Liver (tissue), 9 donors: ENCODE results near the gene KRT27. TPM values are rescaled to one million over a fixed set of nuclear protein-coding genes. Genes with fewer than 3 reads are reported as not detected.
"Not testable (repeated sequence)": the region's sequence is repeated elsewhere in the genome, so short reads cannot be mapped to it uniquely, and the experiment has no call there.

Experiments
- DNase-seq: peaks from one replicate; pipeline ENCODE4 v3.0.0-alpha.2; 2017; ENCODE audit warnings: low spot score
- H3K27ac ChIP-seq, 2 donors: one replicate each; pipeline ENCODE4 v1.7.0; 2013; ENCODE audit warnings: inconsistent platforms in 2 of 2, low read length in 2 of 2, control low read depth in 1 of 2, low read depth in 1 of 2, mild to moderate bottlenecking in 1 of 2
- H3K27me3 ChIP-seq, 4 donors: one replicate each; pipeline versions ENCODE4 v1.6.1 to v1.7.0; 2013; ENCODE audit warnings: low read length in 3 of 4, inconsistent platforms in 1 of 4, mild to moderate bottlenecking in 1 of 4, moderate library complexity in 1 of 4; ENCODE audit not compliant: control insufficient read depth in 4 of 4, insufficient read depth in 4 of 4
- H3K36me3 ChIP-seq, 4 donors: one replicate each; pipeline versions ENCODE4 v1.6.1 to v1.7.0; 2013; ENCODE audit warnings: low read length in 3 of 4, mild to moderate bottlenecking in 3 of 4, low read depth in 1 of 4, moderate library complexity in 1 of 4; ENCODE audit not compliant: control insufficient read depth in 4 of 4, insufficient read depth in 3 of 4
- H3K4me1 ChIP-seq, 4 donors: one replicate each; pipeline versions ENCODE4 v1.6.1 to v1.7.0; 2013; ENCODE audit warnings: low read length in 3 of 4, mild to moderate bottlenecking in 3 of 4, moderate library complexity in 1 of 4; ENCODE audit not compliant: control insufficient read depth in 4 of 4, insufficient read depth in 4 of 4
- H3K4me3 ChIP-seq, 3 donors: one replicate each; pipeline versions ENCODE4 v1.6.1 to v1.7.0; 2013; ENCODE audit warnings: low read length in 3 of 3, control low read depth in 1 of 3, low read depth in 1 of 3, mild to moderate bottlenecking in 1 of 3
- H3K9ac ChIP-seq, 2 donors: one replicate each; pipeline ENCODE4 v1.7.0; 2013; ENCODE audit warnings: low read length in 2 of 2, mild to moderate bottlenecking in 2 of 2, moderate library complexity in 2 of 2, control low read depth in 1 of 2, low read depth in 1 of 2
- H3K9me3 ChIP-seq, 4 donors: one replicate each; pipeline versions ENCODE4 v1.6.1 to v1.7.0; 2013; ENCODE audit warnings: low read length in 3 of 4; ENCODE audit not compliant: control insufficient read depth in 4 of 4
- EGR1 ChIP-seq, 2 donors: IDR thresholded peaks; 2 replicates each; pipeline ENCODE4 v1.6.1; 2016 to 2018; ENCODE audit warnings: antibody characterized with exemption in 2 of 2, low read depth in 2 of 2
- FOXA1 ChIP-seq: IDR thresholded peaks from 2 replicates; pipeline ENCODE4 v1.6.1; 2016; ENCODE audit warnings: antibody characterized with exemption
- FOXA2 ChIP-seq: IDR thresholded peaks from 2 replicates; pipeline ENCODE4 v1.6.1; 2016; ENCODE audit warnings: antibody characterized with exemption
- GABPA ChIP-seq, 2 donors: IDR thresholded peaks in 1 of 2; conservative IDR thresholded peaks in 1 of 2; 2 replicates each; pipeline ENCODE4 v1.6.1; 2016; ENCODE audit warnings: antibody characterized with exemption in 2 of 2, mild to moderate bottlenecking in 1 of 2, moderate library complexity in 1 of 2
- HNF4A ChIP-seq, 2 donors: conservative IDR thresholded peaks; 2 replicates each; pipeline ENCODE4 v1.6.1; 2016; ENCODE audit warnings: antibody characterized with exemption in 2 of 2, mild to moderate bottlenecking in 2 of 2
- HNF4G ChIP-seq: IDR thresholded peaks from 2 replicates; pipeline ENCODE4 v1.6.1; 2016; ENCODE audit warnings: antibody characterized with exemption
- JUND ChIP-seq, 2 donors: IDR thresholded peaks; 2 replicates each; pipeline ENCODE4 v1.6.1; 2016; ENCODE audit warnings: antibody characterized with exemption in 2 of 2
- NR2F2 ChIP-seq: IDR thresholded peaks from 2 replicates; pipeline ENCODE4 v1.6.1; 2016; ENCODE audit warnings: antibody characterized with exemption
- RAD21 ChIP-seq, 2 donors: IDR thresholded peaks; 2 replicates each; pipeline ENCODE4 v1.6.1; 2016; ENCODE audit warnings: antibody characterized with exemption in 2 of 2, mild to moderate bottlenecking in 2 of 2
- RXRA ChIP-seq, 2 donors: IDR thresholded peaks; 2 replicates each; pipeline ENCODE4 v1.6.1; 2017 to 2018; ENCODE audit warnings: antibody characterized with exemption in 2 of 2, mild to moderate bottlenecking in 1 of 2
- SP1 ChIP-seq: IDR thresholded peaks from 2 replicates; pipeline ENCODE4 v1.6.1; 2018; ENCODE audit warnings: antibody characterized with exemption, mild to moderate bottlenecking
- YY1 ChIP-seq: IDR thresholded peaks from 2 replicates; pipeline ENCODE4 v1.6.1; 2016; ENCODE audit warnings: antibody characterized with exemption, mild to moderate bottlenecking
- WGBS: extraction: QIAGEN DNeasy Blood & Tissue Kit; methylation state at CpG from one replicate; pipeline ENCODE4 v1.1.7; 2013; 5-methylcytosine and 5-hydroxymethylcytosine counted together
- polyA plus RNA-seq, 2 donors: library from polyadenylated mRNA; stranded (reverse) in 1 of 2; unstranded in 1 of 2; fragments of 200-250 nt in 1 of 2; fragments of >200 nt in 1 of 2; fragmentation: Nextera tagmentation in 1 of 2; extraction: Ambion mirVana in 1 of 2; gene quantifications; one replicate each; pipeline versions ENCODE4 v1.2.1 to v1.2.3, GENCODE V29; 2013 to 2015
- total RNA-seq, 2 donors: library from RNA; depleted of rRNA; stranded (reverse); fragments of >200 nt; gene quantifications; one replicate each; pipeline ENCODE4 v1.2.3, GENCODE V29; 2014
- TF ChIP-seq, protein P1 (sequence below): fragments of 150-350 bp; IDR thresholded peaks from 2 replicates; pipeline ENCODE4 v1.5.1; 2017; ENCODE audit warnings: improper control_type of control experiment, low read depth, low read length; ENCODE audit not compliant: missing input control
- TF ChIP-seq, protein P2 (sequence below): IDR thresholded peaks from 2 replicates; pipeline ENCODE4 v1.6.1; 2016; ENCODE audit warnings: antibody characterized with exemption
- TF ChIP-seq, protein P3 (sequence below): IDR thresholded peaks from 2 replicates; pipeline ENCODE4 v1.6.1; 2016; ENCODE audit warnings: antibody characterized with exemption
- TF ChIP-seq, protein P4 (sequence below): IDR thresholded peaks from 2 replicates; pipeline ENCODE4 v1.6.1; 2016; ENCODE audit warnings: antibody characterized with exemption
- donor health status: healthy.
- donor health status: healthy.
- donor health status: healthy.
- donor health status: healthy.
- donor health status: healthy.

KRT27 gene
- total and polyA plus RNA-seq, 4 donors, result not detected

DNA sequence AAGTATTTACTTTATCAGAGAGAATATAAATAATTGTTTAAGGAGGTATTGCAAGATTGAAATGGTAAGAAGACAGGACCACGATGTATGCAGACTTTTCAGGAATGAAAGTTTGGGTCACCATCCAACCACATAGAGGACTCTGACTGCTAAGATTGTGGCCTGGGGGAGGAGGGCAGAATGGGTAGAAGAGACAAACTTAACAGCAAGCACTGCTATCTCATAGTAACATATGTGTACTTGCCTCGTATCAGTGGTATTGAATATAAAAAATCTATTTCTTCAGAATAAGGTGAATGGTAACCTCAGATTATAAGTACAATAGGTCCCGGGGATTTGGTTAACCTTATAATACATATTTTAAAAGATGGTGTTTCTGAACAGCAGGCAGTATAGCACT, 34.2 kb upstream of the KRT27 start:
- no peak overlapping the region for H3K9ac ChIP-seq
- H3K36me3 ChIP-seq, result peaks cover 0 to 3% (median 1%) of the 10 kb centered on the region in 4 donors
- no peak overlapping the region for H3K27ac ChIP-seq
- 95% methylated on average over 3 of the region's 3 CpGs for WGBS
- H3K9me3 ChIP-seq, result no peaks in the 10 kb centered on the region
- H3K4me3 ChIP-seq, result no peak overlapping the region
- no peak for DNase-seq
- peaks cover 0 to 3% (median 1%) of the 10 kb centered on the region in 4 donors for H3K27me3 ChIP-seq
- peaks cover 0 to 11% (median 8%) of the 10 kb centered on the region in 4 donors for H3K4me1 ChIP-seq
- TF ChIP-seq, protein P1, sequence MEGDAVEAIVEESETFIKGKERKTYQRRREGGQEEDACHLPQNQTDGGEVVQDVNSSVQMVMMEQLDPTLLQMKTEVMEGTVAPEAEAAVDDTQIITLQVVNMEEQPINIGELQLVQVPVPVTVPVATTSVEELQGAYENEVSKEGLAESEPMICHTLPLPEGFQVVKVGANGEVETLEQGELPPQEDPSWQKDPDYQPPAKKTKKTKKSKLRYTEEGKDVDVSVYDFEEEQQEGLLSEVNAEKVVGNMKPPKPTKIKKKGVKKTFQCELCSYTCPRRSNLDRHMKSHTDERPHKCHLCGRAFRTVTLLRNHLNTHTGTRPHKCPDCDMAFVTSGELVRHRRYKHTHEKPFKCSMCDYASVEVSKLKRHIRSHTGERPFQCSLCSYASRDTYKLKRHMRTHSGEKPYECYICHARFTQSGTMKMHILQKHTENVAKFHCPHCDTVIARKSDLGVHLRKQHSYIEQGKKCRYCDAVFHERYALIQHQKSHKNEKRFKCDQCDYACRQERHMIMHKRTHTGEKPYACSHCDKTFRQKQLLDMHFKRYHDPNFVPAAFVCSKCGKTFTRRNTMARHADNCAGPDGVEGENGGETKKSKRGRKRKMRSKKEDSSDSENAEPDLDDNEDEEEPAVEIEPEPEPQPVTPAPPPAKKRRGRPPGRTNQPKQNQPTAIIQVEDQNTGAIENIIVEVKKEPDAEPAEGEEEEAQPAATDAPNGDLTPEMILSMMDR, result no peak
- TF ChIP-seq, protein P2, sequence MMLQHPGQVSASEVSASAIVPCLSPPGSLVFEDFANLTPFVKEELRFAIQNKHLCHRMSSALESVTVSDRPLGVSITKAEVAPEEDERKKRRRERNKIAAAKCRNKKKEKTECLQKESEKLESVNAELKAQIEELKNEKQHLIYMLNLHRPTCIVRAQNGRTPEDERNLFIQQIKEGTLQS, result no peak
- TF ChIP-seq FOXA2, result no peak
- no peak for TF ChIP-seq HNF4G
- TF ChIP-seq RXRA (IDR thresholded peaks at IDR 0.05), result no peak

DNA sequence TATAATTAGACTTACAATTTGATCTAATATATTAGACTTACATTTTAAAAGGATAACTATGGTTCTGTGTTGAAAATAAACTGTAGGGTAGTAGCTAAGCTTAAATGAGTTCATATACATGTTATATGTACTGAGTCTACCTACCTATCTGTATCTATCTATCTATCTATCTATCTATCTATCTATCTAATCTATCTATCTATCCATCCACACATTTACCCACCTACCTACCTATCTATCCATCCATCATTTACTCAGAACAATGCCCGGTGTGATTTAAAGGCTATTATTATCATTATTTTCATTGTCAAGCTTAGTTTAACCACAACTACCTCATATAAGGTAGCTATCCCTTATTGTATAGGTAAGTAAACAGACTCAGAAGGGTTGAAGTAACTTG, 33.0 kb upstream of the KRT27 start:
- TF ChIP-seq HNF4G, result no peak
- TF ChIP-seq GABPA (IDR thresholded peaks at IDR 0.05 in 1 of 2, conservative IDR thresholded peaks at IDR 0.05 in 1 of 2), result no peak
- TF ChIP-seq, protein P3, sequence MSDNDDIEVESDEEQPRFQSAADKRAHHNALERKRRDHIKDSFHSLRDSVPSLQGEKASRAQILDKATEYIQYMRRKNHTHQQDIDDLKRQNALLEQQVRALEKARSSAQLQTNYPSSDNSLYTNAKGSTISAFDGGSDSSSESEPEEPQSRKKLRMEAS, result no peak
- no peak for TF ChIP-seq FOXA2
- no peak for TF ChIP-seq NR2F2
- TF ChIP-seq, protein P1, result no peak
- TF ChIP-seq, protein P4, sequence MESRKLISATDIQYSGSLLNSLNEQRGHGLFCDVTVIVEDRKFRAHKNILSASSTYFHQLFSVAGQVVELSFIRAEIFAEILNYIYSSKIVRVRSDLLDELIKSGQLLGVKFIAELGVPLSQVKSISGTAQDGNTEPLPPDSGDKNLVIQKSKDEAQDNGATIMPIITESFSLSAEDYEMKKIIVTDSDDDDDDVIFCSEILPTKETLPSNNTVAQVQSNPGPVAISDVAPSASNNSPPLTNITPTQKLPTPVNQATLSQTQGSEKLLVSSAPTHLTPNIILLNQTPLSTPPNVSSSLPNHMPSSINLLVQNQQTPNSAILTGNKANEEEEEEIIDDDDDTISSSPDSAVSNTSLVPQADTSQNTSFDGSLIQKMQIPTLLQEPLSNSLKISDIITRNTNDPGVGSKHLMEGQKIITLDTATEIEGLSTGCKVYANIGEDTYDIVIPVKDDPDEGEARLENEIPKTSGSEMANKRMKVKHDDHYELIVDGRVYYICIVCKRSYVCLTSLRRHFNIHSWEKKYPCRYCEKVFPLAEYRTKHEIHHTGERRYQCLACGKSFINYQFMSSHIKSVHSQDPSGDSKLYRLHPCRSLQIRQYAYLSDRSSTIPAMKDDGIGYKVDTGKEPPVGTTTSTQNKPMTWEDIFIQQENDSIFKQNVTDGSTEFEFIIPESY, result no peak
- no peak for TF ChIP-seq SP1
- no peak for TF ChIP-seq RXRA (IDR thresholded peaks at IDR 0.05)
- TF ChIP-seq RAD21 (IDR thresholded peaks at IDR 0.05), result no peak
- no peak for TF ChIP-seq FOXA1
- no peak for TF ChIP-seq HNF4A (conservative IDR thresholded peaks at IDR 0.05)
- TF ChIP-seq EGR1 (IDR thresholded peaks at IDR 0.05; ENCODE audit: low read depth in 2 of 2), result no peak
- no peak for TF ChIP-seq JUND (IDR thresholded peaks at IDR 0.05)
- TF ChIP-seq YY1, result no peak

DNA sequence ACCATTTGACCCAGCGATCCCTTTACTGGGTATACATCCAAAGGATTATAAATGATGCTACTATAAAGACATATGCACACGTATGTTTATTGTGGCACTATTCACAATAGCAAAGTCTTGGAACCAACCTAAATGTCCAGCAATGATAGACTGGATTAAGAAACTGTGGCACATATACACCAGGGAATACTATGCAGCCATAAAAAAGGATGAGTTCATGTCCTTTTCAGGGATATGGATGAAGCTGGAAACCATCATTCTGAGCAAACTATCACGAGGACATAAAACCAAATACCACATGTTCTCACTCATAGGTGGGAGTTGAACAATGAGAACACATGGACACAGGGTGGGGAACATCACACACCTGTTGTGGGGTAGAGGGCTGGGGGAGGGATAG, 32.3 kb upstream of the KRT27 start:
- not testable (repeated sequence) for H3K9me3 ChIP-seq, H3K36me3 ChIP-seq, H3K9ac ChIP-seq, H3K27ac ChIP-seq, DNase-seq, H3K4me1 ChIP-seq, H3K4me3 ChIP-seq, H3K27me3 ChIP-seq
- 91% methylated on average over 3 of the region's 3 CpGs for WGBS

More for the DNA sequence above, 33.0 kb upstream of the KRT27 start:
- no peak overlapping the region for H3K27ac ChIP-seq
- no peak overlapping the region for H3K9ac ChIP-seq
- H3K4me1 ChIP-seq, result peaks cover 0 to 11% (median 8%) of the 10 kb centered on the region in 4 donors
- H3K36me3 ChIP-seq, result peaks cover 0 to 3% (median 1%) of the 10 kb centered on the region in 4 donors
- no peak for DNase-seq
- 95% methylated on average over 1 of the region's 1 CpG for WGBS
- H3K27me3 ChIP-seq, result peaks cover 0 to 5% (median 1%) of the 10 kb centered on the region in 4 donors
- no peak overlapping the region for H3K4me3 ChIP-seq
- H3K9me3 ChIP-seq, result no peaks in the 10 kb centered on the region
